GM12878 (cell line): ENCODE data around the gene FCAMR. TPM values are rescaled to one million over a fixed set of nuclear protein-coding genes. Genes with fewer than 3 reads are reported as not detected.

Experiments used
- CBX3 ChIP-seq: fragments of 200-600 bp; sonication (generic); IDR thresholded peaks from 2 replicates; pipeline ENCODE4 v1.6.1; 2016; ENCODE audit warnings: low read depth, borderline replicate concordance
- CEBPB ChIP-seq, 2 experiments: fragments of 150-350 bp in 1 of 2; IDR thresholded peaks; 2 replicates each; pipeline ENCODE4 v1.6.1; 2012 to 2014; ENCODE audit warnings: low read depth in 2 of 2, low read length in 2 of 2, borderline replicate concordance in 1 of 2, inconsistent platforms in 1 of 2
- CHD1 ChIP-seq: IDR thresholded peaks from 2 replicates; pipeline ENCODE4 v1.6.1; 2012; ENCODE audit warnings: low read depth, low read length, improper control_type of control experiment
- CHD2 ChIP-seq: IDR thresholded peaks from 2 replicates; pipeline ENCODE4 v1.6.1; 2011; ENCODE audit warnings: low read depth, low read length, improper control_type of control experiment, borderline replicate concordance
- EGR1 ChIP-seq, 2 experiments: IDR thresholded peaks; 1 replicate in 1 of 2; 2 replicates in 1 of 2; pipeline ENCODE4 v1.6.1; 2011 to 2012; ENCODE audit warnings: low read depth in 2 of 2, low read length in 2 of 2, borderline replicate concordance in 1 of 2, mild to moderate bottlenecking in 1 of 2, moderate library complexity in 1 of 2
- ELK1 ChIP-seq: IDR thresholded peaks from 2 replicates; pipeline ENCODE4 v1.6.1; 2012; ENCODE audit warnings: low read depth, low read length, improper control_type of control experiment
- FOS ChIP-seq: IDR thresholded peaks from 3 replicates; pipeline ENCODE4 v1.6.1; 2011; ENCODE audit warnings: borderline replicate concordance; ENCODE audit not compliant: insufficient read length; ENCODE audit errors: extremely low read depth
- MTA2 ChIP-seq: fragments of 450-650 bp; IDR thresholded peaks from 2 replicates; pipeline ENCODE4 v1.6.1; 2016; ENCODE audit warnings: low read depth, mild to moderate bottlenecking, moderate library complexity
- MXI1 ChIP-seq: fragments of 150-350 bp; IDR thresholded peaks from 2 replicates; pipeline ENCODE4 v1.6.1; 2011; ENCODE audit warnings: low read depth, mild to moderate bottlenecking, inconsistent platforms, low read length, improper control_type of control experiment
- MYC ChIP-seq: IDR thresholded peaks from 2 replicates; pipeline ENCODE4 v1.6.1; 2011; ENCODE audit warnings: mild to moderate bottlenecking, low read length, moderate library complexity, inconsistent platforms; ENCODE audit not compliant: insufficient read depth, insufficient replicate concordance, insufficient read length, severe bottlenecking
- PAX5 ChIP-seq: IDR thresholded peaks from 2 replicates; pipeline ENCODE4 v1.6.1; 2011; ENCODE audit warnings: low read depth, low read length, borderline replicate concordance
- RELA ChIP-seq: fragments of 450-650 bp; IDR thresholded peaks from 2 replicates; pipeline ENCODE4 v1.8.0; 2014; ENCODE audit warnings: borderline replicate concordance; ENCODE audit not compliant: partially characterized antibody
- SUZ12 ChIP-seq: fragments of 200-600 bp; sonication (generic); IDR thresholded peaks from one replicate; pipeline ENCODE4 v1.6.1; 2018; ENCODE audit warnings: antibody characterized with exemption, mild to moderate bottlenecking; ENCODE audit not compliant: unreplicated experiment
- ZNF592 ChIP-seq: fragments of 450-650 bp; IDR thresholded peaks from 2 replicates; pipeline ENCODE4 v1.6.1; 2017; ENCODE audit warnings: mild to moderate bottlenecking, moderate library complexity
- ZZZ3 ChIP-seq: IDR thresholded peaks from 2 replicates; pipeline ENCODE4 v1.6.1; 2011; ENCODE audit warnings: low read depth; ENCODE audit not compliant: control insufficient read depth, insufficient read length
- polyA plus RNA-seq, 11 experiments: library from polyadenylated mRNA; depleted of rRNA in 4 of 11; unstranded in 6 of 11; stranded (reverse) in 5 of 11; fragments of >200 nt; fragmentation: Nextera tagmentation in 4 of 11; fragmentation: Illumina TruSeq in 1 of 11; extraction: Ambion mirVana in 4 of 11; extraction: Trizol in 1 of 11; gene quantifications; 1 replicate in 1 of 11; 2 replicates in 10 of 11; pipeline versions ENCODE4 v1.2.1 to v1.2.3, GENCODE V29; 2011 to 2016; ENCODE audit warnings: inconsistent platforms in 2 of 11, missing spikeins in 2 of 11, low read depth in 1 of 11
- total RNA-seq, 4 experiments: library from RNA; depleted of rRNA in 3 of 4; stranded (reverse); fragments of >200 nt in 3 of 4; fragmentation: Illumina TruSeq in 1 of 4; extraction: Trizol in 1 of 4; gene quantifications; 2 replicates each; pipeline versions ENCODE4 v1.2.1 to v1.2.3, GENCODE V29; 2013 to 2021
- TF ChIP-seq, protein P1 (sequence below): IDR thresholded peaks from 2 replicates; pipeline ENCODE4 v1.6.1; 2012; ENCODE audit warnings: low read depth, low read length, improper control_type of control experiment
- TF ChIP-seq, protein P2 (sequence below): fragments of 450-650 bp; IDR thresholded peaks from 2 replicates; pipeline ENCODE4 v1.6.1; 2017; ENCODE audit warnings: mild to moderate bottlenecking, moderate library complexity

FCAMR gene
- total and polyA plus RNA-seq, 10 of the 15 experiments (the other 5 are each of a cell fraction or from before 2014, with no cell fraction given): 0.04 to 0.15 (median 0.06) TPM; not detected in 3

- TF ChIP-seq ZNF592: peak; percentile 89
- TF ChIP-seq MXI1: peak; percentile 30
- TF ChIP-seq EGR1 (IDR thresholded peaks at IDR 0.05; ENCODE audit: borderline replicate concordance in 1 of 2, low read depth in 2 of 2, low read length in 2 of 2): peak in 1 of 2 experiments; percentile 82; a peak in 1 of 3 replicates
- no peak for TF ChIP-seq ZZZ3
- TF ChIP-seq, protein P1, sequence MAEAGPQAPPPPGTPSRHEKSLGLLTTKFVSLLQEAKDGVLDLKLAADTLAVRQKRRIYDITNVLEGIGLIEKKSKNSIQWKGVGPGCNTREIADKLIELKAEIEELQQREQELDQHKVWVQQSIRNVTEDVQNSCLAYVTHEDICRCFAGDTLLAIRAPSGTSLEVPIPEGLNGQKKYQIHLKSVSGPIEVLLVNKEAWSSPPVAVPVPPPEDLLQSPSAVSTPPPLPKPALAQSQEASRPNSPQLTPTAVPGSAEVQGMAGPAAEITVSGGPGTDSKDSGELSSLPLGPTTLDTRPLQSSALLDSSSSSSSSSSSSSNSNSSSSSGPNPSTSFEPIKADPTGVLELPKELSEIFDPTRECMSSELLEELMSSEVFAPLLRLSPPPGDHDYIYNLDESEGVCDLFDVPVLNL: no peak
- no peak for TF ChIP-seq FOS
- TF ChIP-seq, protein P2, sequence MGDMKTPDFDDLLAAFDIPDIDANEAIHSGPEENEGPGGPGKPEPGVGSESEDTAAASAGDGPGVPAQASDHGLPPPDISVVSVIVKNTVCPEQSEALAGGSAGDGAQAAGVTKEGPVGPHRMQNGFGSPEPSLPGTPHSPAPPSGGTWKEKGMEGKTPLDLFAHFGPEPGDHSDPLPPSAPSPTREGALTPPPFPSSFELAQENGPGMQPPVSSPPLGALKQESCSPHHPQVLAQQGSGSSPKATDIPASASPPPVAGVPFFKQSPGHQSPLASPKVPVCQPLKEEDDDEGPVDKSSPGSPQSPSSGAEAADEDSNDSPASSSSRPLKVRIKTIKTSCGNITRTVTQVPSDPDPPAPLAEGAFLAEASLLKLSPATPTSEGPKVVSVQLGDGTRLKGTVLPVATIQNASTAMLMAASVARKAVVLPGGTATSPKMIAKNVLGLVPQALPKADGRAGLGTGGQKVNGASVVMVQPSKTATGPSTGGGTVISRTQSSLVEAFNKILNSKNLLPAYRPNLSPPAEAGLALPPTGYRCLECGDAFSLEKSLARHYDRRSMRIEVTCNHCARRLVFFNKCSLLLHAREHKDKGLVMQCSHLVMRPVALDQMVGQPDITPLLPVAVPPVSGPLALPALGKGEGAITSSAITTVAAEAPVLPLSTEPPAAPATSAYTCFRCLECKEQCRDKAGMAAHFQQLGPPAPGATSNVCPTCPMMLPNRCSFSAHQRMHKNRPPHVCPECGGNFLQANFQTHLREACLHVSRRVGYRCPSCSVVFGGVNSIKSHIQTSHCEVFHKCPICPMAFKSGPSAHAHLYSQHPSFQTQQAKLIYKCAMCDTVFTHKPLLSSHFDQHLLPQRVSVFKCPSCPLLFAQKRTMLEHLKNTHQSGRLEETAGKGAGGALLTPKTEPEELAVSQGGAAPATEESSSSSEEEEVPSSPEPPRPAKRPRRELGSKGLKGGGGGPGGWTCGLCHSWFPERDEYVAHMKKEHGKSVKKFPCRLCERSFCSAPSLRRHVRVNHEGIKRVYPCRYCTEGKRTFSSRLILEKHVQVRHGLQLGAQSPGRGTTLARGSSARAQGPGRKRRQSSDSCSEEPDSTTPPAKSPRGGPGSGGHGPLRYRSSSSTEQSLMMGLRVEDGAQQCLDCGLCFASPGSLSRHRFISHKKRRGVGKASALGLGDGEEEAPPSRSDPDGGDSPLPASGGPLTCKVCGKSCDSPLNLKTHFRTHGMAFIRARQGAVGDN: peak; percentile 41
- TF ChIP-seq CEBPB (IDR thresholded peaks at IDR 0.05; ENCODE audit: borderline replicate concordance in 1 of 2, low read depth in 2 of 2, low read length in 2 of 2): no peak
- no peak; the same call in 1 of the 2 replicates for TF ChIP-seq MTA2
- no peak for TF ChIP-seq SUZ12
- TF ChIP-seq ELK1: no peak
- TF ChIP-seq RELA: no peak
- no peak for TF ChIP-seq CBX3
- no peak; the same call in 1 of the 2 replicates for TF ChIP-seq CHD2
- TF ChIP-seq CHD1: no peak
- TF ChIP-seq PAX5: peak; percentile 57; the same call in 1 of the 2 replicates
- TF ChIP-seq MYC: peak; percentile 33
Observed at GRCh38 chr1:206924592-206925105, 45.6 kb downstream of the FCAMR start (continued).
